HG03558 (cell line): ENCODE data around the gene VWA3A.
"Not testable (repeated sequence)": the region's sequence is repeated elsewhere in the genome, so short reads cannot be mapped to it uniquely, and the experiment has no call there.

Experiments
- ATAC-seq: cut with Tn5 transposase; IDR thresholded peaks from one replicate; pipeline ENCODE4 v1.9.1; 2021; ENCODE audit warnings: moderate number of reproducible peaks; ENCODE audit not compliant: unreplicated experiment; ENCODE audit errors: extremely low read depth

VWA3A gene, protein sequence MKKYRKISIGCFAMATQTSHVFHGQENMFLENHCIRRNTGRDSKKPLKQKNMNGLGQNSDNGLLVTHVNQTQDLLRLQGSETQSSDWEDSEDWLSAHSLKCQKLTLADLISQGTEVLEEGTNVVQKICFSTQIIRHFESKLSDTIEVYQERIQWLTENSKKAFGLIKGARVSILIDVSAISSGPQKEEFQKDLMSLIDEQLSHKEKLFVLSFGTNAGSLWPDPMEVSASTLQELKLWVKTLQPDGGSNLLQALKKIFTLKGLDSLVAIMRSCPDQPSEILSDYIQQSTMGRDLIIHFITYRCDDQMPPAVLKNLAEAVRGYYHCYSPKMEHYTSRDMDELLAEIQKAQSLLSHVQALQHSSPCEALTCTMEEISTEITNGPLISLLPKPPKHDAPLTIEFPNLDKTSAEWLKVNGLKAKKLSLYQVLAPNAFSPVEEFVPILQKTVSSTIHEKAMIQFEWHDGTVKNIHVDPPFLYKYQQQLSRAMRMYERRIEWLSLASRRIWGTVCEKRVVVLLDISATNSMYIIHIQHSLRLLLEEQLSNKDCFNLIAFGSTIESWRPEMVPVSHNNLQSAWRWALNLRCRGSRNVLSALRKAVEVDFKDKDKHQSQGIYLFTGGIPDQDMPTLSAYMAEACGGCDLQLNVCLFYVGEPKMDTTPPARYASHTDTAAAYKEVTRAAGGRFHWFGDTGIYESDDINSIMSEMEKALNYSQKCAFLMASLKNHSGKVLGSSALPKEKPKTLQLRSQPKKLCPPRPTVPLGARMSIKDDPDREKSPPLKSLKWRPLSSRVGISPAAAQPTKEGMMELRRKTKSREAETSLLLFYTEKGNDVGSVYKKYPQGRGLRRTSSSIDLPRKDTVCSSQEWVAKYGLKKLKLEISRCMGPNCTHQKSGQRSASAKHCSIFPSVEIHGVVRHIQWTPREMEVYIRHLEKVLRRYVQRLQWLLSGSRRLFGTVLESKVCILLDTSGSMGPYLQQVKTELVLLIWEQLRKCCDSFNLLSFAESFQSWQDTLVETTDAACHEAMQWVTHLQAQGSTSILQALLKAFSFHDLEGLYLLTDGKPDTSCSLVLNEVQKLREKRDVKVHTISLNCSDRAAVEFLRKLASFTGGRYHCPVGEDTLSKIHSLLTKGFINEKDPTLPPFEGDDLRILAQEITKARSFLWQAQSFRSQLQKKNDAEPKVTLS

DNA sequence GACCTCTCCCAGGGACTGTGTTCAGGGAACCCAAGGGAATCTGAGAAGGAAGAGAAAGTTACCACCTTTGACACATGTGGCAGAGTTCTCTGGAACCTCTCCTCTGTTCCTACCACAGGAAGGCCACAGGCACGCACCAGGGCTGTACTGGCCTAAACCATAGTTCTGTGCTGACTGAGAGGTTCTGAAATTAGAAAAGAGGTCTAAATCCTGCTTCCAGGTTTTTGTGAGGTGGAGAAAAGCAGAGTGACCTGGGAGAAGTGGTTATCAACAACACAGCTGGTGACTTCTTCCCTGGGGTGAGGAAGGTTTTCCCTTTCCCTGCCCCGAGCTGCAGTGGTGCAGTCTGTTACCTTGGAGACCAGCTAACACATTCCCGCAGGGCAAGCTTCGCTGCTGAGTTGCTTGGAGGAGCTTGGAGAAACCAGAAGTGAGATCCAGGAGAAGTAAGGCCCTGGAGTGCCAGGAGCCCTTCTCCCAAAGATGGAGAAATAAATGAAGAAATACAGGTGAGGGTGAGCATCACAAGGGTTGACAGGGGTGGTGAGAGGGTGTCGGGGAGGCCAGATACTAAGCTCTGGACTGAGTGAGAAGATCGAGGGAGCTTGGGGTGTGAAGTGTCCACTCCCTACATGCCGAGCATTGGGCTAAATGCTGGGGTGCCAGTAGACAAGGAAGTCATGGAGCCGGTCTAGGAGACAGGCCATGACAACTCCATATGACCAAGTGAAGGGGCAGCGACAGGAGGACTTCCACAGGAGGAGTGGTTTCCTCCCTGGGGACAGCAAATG is at the start of gene VWA3A:
VWA3A (plus strand) TSS at position 399 of the 791 bp plus-strand sequence; CDS start at position 496, 97 bp downstream.
- ATAC-seq: no peak

DNA sequence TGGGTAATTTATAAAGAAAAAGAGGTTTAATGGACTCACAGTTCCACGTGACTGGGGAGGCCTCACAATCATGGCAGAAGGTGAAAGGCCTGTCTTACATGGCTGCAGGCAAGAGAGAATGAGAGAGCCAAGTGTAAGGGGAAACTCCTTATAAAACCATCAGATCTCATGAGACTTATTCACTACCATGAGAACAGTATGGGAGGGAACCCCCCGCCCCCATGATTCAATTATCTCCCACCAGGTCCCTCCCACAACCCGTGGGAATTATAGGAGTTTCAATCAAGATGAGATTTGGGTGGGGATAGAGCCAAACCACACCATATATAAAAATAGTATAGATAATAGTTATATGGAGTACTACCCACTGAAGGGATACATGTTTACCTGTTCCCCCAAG is 48.5 kb upstream of the VWA3A start:
- not testable (repeated sequence) for ATAC-seq

DNA sequence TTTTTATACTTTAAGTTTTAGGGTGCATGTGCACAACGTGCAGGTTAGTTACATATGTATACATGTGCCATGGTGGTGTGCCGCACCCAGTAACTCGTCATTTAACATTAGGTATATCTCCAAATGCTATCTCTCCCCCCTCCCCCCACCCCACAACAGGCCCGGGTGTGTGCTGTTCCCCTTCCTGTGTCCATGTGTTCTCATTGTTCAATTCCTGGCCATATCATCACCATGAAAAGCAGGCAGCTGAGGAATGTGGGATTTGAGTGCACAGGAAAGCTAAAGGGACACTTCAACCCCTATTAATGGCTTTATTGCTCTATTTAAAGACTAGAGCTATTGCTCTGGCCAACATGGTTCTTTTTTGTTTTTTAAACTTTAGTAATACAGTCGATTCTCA is 46.5 kb upstream of the VWA3A start:
- not testable (repeated sequence) for ATAC-seq

DNA sequence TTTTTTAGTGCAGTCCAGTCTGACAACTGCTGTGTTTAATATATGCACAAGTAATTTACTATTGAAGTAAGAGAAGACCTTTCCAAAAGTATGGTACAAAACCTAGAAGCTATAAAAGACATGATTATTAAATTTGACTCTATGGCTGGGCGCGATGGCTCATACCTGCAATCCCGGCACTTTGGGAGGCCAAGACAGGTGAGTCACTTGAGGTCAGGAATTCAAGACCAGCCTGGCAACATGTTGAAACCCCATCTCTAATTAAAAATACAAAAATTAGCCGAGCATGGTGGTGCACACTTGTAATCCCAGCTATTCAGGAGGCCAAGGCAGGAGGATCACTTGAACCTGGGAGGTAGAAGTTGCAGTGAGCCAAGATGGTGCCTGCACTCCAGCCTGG is 41.4 kb upstream of the VWA3A start:
- ATAC-seq: no peak

- no peak for ATAC-seq
These were observed 39.4 kb upstream of the VWA3A start for GRCh38 chr16:22052980-22053379.

GRCh38 chr16:22053921-22054341 is 38.4 kb upstream of the VWA3A start:
- ATAC-seq: no peak

GRCh38 chr16:22054847-22055590 is 37.3 kb upstream of the VWA3A start:
- ATAC-seq: no peak

DNA sequence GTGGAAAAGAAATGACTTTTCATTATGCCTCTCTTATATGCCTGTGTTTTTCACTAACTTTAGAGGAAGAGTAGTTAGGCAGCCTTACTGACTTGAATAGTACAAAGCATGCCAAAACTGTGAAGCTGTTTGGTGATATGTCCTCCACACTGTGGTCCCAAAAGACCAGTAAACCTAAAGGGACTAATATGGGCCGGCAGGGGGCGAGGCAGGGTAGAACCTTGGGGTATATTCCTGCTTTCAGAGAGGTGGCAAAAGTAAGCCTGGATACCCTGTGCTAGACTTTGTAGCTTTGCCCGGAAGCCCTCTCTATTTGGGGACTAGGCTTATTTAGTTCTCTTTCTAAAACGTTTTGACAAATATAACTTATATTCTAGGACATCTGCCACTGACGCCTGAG is 36.5 kb upstream of the VWA3A start:
- no peak for ATAC-seq

GRCh38 chr16:22063888-22064467 is 28.4 kb upstream of the VWA3A start:
- ATAC-seq: no peak

DNA sequence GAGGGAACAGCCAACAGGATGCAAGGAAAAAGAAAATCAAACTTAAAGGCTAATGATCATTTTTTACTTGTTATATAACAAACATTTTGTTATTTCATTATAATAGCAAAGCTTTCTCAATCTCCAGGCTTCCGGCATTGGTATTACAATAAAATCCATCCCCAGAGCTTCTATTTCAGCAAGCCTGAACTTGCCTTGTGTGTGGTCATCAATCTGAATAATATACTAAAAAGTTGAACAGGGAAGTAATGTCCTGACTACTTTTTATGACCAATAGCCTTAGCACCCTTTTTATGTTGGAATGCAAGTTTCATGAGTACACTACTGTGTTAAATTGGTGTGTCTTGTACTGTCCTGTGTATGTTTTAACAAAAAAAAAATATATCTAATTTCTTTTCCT is 27.1 kb upstream of the VWA3A start:
- no peak for ATAC-seq

DNA sequence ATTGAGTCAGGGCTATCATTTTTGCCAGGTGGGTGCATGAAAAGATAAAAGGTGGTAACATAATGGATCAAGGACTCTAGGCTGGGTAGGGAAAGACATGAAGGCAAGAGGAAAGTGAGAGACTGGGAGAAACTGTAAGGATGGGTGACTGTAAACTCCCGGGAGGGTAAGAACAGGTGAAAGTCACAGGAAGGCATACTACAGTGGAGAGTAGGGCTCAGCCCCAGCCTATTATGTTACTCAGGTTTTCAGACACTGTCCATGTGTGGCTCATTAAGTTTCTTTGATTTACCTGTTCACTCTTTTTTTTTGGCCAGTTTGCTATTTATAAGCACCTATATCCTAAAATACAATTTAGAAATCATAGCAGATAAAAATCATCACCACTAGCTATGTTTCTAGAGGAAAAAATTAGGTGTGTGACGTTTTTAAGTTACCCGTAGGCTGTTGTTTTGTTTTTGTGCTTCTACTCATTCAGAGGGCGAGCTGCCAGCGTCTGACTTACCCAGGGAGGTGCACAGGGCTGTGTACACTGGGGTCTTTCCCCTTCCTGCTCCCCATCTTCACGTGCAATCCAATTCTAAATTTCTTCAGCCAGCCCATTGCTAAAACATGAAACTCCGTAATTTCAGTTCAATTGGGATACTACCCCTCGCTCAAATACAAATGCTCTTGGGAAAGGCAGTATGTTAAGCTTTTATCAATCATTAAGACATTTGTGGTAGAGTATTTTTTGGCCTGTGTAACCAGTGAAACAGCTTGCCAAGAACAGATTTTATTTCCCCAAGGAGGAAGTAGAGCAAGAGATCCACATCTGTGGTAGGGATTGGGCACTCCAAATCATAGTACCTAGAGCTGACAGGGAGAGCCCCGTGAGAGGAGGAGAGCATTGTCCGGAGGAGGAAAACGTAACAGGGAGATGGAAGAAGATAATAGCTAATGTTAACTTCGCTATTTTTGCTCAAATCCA is 21.7 kb upstream of the VWA3A start:
- ATAC-seq: no peak

GRCh38 chr16:22071331-22071910 is 20.9 kb upstream of the VWA3A start:
- no peak for ATAC-seq

DNA sequence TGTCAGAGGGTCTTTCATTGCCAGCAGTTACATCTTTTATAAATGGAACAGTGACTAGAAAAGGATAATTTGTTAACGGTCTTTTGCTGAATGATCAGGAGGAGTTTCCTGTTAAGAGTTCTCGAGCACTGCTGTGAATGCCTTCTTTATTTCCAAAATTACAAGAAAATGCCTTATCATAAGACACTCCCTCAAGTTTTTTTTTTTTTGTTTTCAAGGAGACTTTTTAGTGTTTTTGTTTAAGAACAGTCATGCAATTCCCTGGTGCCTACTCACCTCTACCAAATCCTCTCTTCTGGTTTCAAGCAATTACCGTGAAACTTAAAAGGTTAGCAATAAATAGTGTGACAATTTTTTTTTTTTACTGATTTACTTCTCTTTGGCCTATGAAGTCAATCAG is 19.0 kb upstream of the VWA3A start:
- no peak for ATAC-seq

DNA sequence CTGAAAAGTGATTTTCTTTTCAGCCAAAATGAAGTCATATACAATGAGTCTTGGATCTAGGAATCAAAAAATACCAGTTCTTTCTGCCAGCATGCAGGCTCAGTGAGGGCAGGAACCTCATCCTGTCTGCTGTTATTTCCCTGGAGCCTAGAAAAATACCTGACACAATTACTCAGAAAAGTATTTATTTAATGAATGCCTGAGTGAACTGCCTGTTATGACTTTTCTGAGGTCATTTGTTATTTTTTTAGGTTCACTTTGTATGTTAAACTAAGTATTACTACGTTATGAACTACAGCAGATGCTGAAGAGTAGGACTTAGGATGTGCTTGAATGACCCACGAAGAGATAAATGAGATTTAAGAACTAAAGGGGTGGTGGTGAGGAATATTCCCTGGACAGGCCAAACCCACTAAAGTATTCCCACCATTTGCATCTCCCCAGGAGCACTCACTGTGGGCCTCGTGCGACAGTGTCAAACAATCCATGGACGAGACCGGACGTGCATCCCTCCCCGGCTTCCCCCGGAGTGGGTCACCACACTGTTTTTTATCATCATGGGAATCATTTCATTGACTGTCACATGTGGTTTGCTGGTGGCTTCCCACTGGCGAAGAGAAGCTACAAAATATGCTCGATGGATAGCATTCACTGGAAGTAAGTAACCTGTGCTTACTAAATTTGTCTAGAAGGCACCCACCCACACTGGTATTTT is 17.1 kb upstream of the VWA3A start:
- no peak for ATAC-seq

GRCh38 chr16:22075776-22076175 is 16.6 kb upstream of the VWA3A start:
- no peak for ATAC-seq

GRCh38 chr16:22077700-22078313 is 14.5 kb upstream of the VWA3A start:
- ATAC-seq: no peak
